Vagina (tissue), 2 donors: Measurements from ENCODE around the gene RSPH9. TPM values are rescaled to one million over a fixed set of nuclear protein-coding genes. Genes with fewer than 3 reads are reported as not detected.

Source experiments
- DNase-seq, 2 donors: peaks; one replicate each; pipeline ENCODE4 v3.0.0-alpha.2; 2017; ENCODE audit errors: extremely low spot score in 2 of 2
- H3K27ac ChIP-seq: fragments of 200-600 bp; sonication (generic); one replicate; pipeline ENCODE4 v1.5.1; 2019
- H3K27me3 ChIP-seq: fragments of 200-600 bp; sonication (generic); one replicate; pipeline ENCODE4 v1.5.1; 2019
- H3K36me3 ChIP-seq, 2 donors: fragments of 200-600 bp; sonication (generic); one replicate each; pipeline ENCODE4 v1.5.1; 2017 to 2019
- H3K4me1 ChIP-seq: fragments of 200-600 bp; sonication (generic); one replicate; pipeline ENCODE4 v1.5.1; 2019
- H3K4me3 ChIP-seq, 2 donors: fragments of 200-600 bp; sonication (generic); 1 replicate in 1 of 2; 2 replicates in 1 of 2; pipeline ENCODE4 v1.5.1; 2016 to 2019
- H3K9me3 ChIP-seq: fragments of 200-600 bp; sonication (generic); one replicate; pipeline ENCODE4 v1.5.1; 2019
- CTCF ChIP-seq, 3 experiments: fragments of 450-650 bp in 2 of 3; fragments of 200-600 bp in 1 of 3; sonication (generic) in 1 of 3; IDR thresholded peaks; one replicate each; pipeline ENCODE4 v1.5.1; 2017 to 2019; ENCODE audit warnings: antibody characterized with exemption in 3 of 3, mild to moderate bottlenecking in 2 of 3, moderate library complexity in 2 of 3
- POLR2A ChIP-seq, 2 donors: fragments of 450-650 bp; IDR thresholded peaks; one replicate each; pipeline ENCODE4 v1.6.1; 2017; ENCODE audit warnings: antibody characterized with exemption in 2 of 2, mild to moderate bottlenecking in 2 of 2, moderate library complexity in 2 of 2
- POLR2AphosphoS5 ChIP-seq, 2 donors: sonication (generic); formaldehyde crosslinking; IDR thresholded peaks; one replicate each; pipeline ENCODE4 v1.9.0; 2017; ENCODE audit warnings: antibody characterized with exemption in 2 of 2, mild to moderate bottlenecking in 2 of 2, low read depth in 1 of 2; ENCODE audit not compliant: insufficient read depth in 1 of 2
- intact Hi-C: fragments of 100-400 bp; cut with DNase I; formaldehyde crosslinking; loops from one replicate; pipeline ENCODE4 v1.15.1; 2023
- total RNA-seq: library from RNA; depleted of rRNA; stranded (reverse); fragments of >200 nt; gene quantifications from one replicate; pipeline ENCODE4 v1.2.3, GENCODE V29; 2016

The RSPH9 gene
- total RNA-seq, 1 donor from 2014 or later = 0.74 TPM

GRCh38 chr6:43705996-43706395, 61.2 kb downstream of the RSPH9 start:
- peaks cover 80% of the 10 kb centered on the region for H3K4me1 ChIP-seq

GRCh38 chr6:43706788-43707187, 62.0 kb downstream of the RSPH9 start:
- DNase-seq = no peak
- intact Hi-C loops = no loop called here
- TF ChIP-seq POLR2AphosphoS5 (IDR thresholded peaks at IDR 0.05; ENCODE audit: insufficient read depth in 1 of 2, low read depth in 1 of 2) (peak in 1 of 2 donors; percentile 21), CTCF (IDR thresholded peaks at IDR 0.05) (no peak), POLR2A (IDR thresholded peaks at IDR 0.05) (no peak)
- H3K36me3 ChIP-seq = no peaks in the 10 kb centered on the region
- H3K9me3 ChIP-seq = no peaks in the 10 kb centered on the region
- H3K27ac ChIP-seq = peak overlapping the region; percentile 86
- H3K4me3 ChIP-seq = no peak overlapping the region
- peaks cover 73% of the 10 kb centered on the region for H3K4me1 ChIP-seq
- no peaks in the 10 kb centered on the region for H3K27me3 ChIP-seq

More at GRCh38 chr6:43705996-43706395, 61.2 kb downstream of the RSPH9 start:
- Histone ChIP-seq H3K9me3 (no peaks in the 10 kb centered on the region), H3K36me3 (no peaks in the 10 kb centered on the region), H3K4me3 (no peak overlapping the region), H3K27me3 (no peaks in the 10 kb centered on the region), H3K27ac (peak overlapping the region; percentile 86)
- no peak for DNase-seq
- no peak for TF ChIP-seq POLR2AphosphoS5 (IDR thresholded peaks at IDR 0.05; ENCODE audit: insufficient read depth in 1 of 2, low read depth in 1 of 2)
- TF ChIP-seq CTCF (IDR thresholded peaks at IDR 0.05) = no peak
- TF ChIP-seq POLR2A (IDR thresholded peaks at IDR 0.05) = no peak
- intact Hi-C loops = no loop called here

- Histone ChIP-seq H3K27me3 (no peaks in the 10 kb centered on the region), H3K9me3 (no peaks in the 10 kb centered on the region), H3K4me3 (no peak overlapping the region), H3K36me3 (no peaks in the 10 kb centered on the region), H3K4me1 (peaks cover 68% of the 10 kb centered on the region), H3K27ac (peak overlapping the region; percentile 86)
- DNase-seq = no peak
- intact Hi-C loops = no loop called here
- TF ChIP-seq CTCF (IDR thresholded peaks at IDR 0.05) (no peak), POLR2AphosphoS5 (IDR thresholded peaks at IDR 0.05; ENCODE audit: insufficient read depth in 1 of 2, low read depth in 1 of 2) (no peak), POLR2A (IDR thresholded peaks at IDR 0.05) (no peak)
Observed at GRCh38 chr6:43707269-43707668, 62.4 kb downstream of the RSPH9 start.

- TF ChIP-seq POLR2AphosphoS5 (IDR thresholded peaks at IDR 0.05; ENCODE audit: insufficient read depth in 1 of 2, low read depth in 1 of 2) (no peak), POLR2A (IDR thresholded peaks at IDR 0.05) (no peak), CTCF (IDR thresholded peaks at IDR 0.05) (no peak)
- no peak for DNase-seq
- Histone ChIP-seq H3K4me1 (peaks cover 68% of the 10 kb centered on the region), H3K4me3 (no peak overlapping the region), H3K36me3 (no peaks in the 10 kb centered on the region), H3K9me3 (no peaks in the 10 kb centered on the region), H3K27me3 (no peaks in the 10 kb centered on the region), H3K27ac (peak overlapping the region; percentile 86)
- intact Hi-C loops = no loop called here
Observed at GRCh38 chr6:43707767-43708166, 62.9 kb downstream of the RSPH9 start.

GRCh38 chr6:43708860-43709653, 64.2 kb downstream of the RSPH9 start:
- TF ChIP-seq POLR2AphosphoS5 (IDR thresholded peaks at IDR 0.05; ENCODE audit: insufficient read depth in 1 of 2, low read depth in 1 of 2) (peak; percentile 6 to 48), POLR2A (IDR thresholded peaks at IDR 0.05) (no peak)
- intact Hi-C loops = no loop called here
- H3K4me1 ChIP-seq = peaks cover 63% of the 10 kb centered on the region
- H3K9me3 ChIP-seq = no peaks in the 10 kb centered on the region
- no peaks in the 10 kb centered on the region for H3K27me3 ChIP-seq
- H3K36me3 ChIP-seq = no peaks in the 10 kb centered on the region
- H3K4me3 ChIP-seq = no peak overlapping the region
- peak overlapping the region; percentile 86 for H3K27ac ChIP-seq
- no peak for DNase-seq
